K562 (cell line): ENCODE data around the gene TCF12. TPM values are rescaled to one million over a fixed set of nuclear protein-coding genes. Genes with fewer than 3 reads are reported as not detected.
A peak's percentile ranks its signal among the peaks of the same experiment; 100 is the strongest.

ENCODE experiments used
- ADNP ChIP-seq: fragments of 200-800 bp; sonication (Bioruptor generic); IDR thresholded peaks from 2 replicates; pipeline ENCODE4 v1.6.1; 2016; ENCODE audit warnings: missing genetic modification characterization, missing compliant biosample characterization
- AFF1 ChIP-seq, 2 experiments: fragments of 450-650 bp; IDR thresholded peaks; 2 replicates each; pipeline ENCODE4 v1.6.1; 2018; ENCODE audit warnings: mild to moderate bottlenecking in 2 of 2, low read depth in 1 of 2; ENCODE audit not compliant: partially characterized antibody in 2 of 2
- ASH1L ChIP-seq: fragments of 450-650 bp; IDR thresholded peaks from 2 replicates; pipeline ENCODE4 v1.6.1; 2018; ENCODE audit warnings: borderline replicate concordance, mild to moderate bottlenecking, low read depth; ENCODE audit not compliant: partially characterized antibody
- ATF7 ChIP-seq: fragments of 450-650 bp; IDR thresholded peaks from 2 replicates; pipeline ENCODE4 v1.7.1; 2014; ENCODE audit warnings: mild to moderate bottlenecking, moderate library complexity
- BRD9 ChIP-seq: fragments of 450-650 bp; IDR thresholded peaks from 2 replicates; pipeline ENCODE4 v1.6.1; 2018; ENCODE audit warnings: low read depth; ENCODE audit not compliant: partially characterized antibody
- CGGBP1 ChIP-seq: fragments of 250-450 bp; sonication (Bioruptor Pico); IDR thresholded peaks from 2 replicates; pipeline ENCODE4 v1.9.0; 2021; ENCODE audit warnings: mild to moderate bottlenecking
- FIP1L1 ChIP-seq: fragments of 200-400 bp; formaldehyde crosslinking; IDR thresholded peaks from 2 replicates; pipeline ENCODE4 v1.6.1; 2018; ENCODE audit warnings: mild to moderate bottlenecking, low read depth, low read length; ENCODE audit not compliant: poor library complexity, severe bottlenecking
- FOXJ2 ChIP-seq: fragments of 200-800 bp; sonication (Bioruptor generic); IDR thresholded peaks from 2 replicates; pipeline ENCODE4 v1.6.1; 2016; ENCODE audit warnings: missing genetic modification characterization, missing compliant biosample characterization
- MTA1 ChIP-seq: fragments of 450-650 bp; IDR thresholded peaks from 2 replicates; pipeline ENCODE4 v1.6.1; 2017; ENCODE audit warnings: borderline replicate concordance
- OTX1 ChIP-seq: fragments of 450-650 bp; formaldehyde crosslinking; IDR thresholded peaks from 2 replicates; pipeline ENCODE4 v1.4.0; 2022; ENCODE audit warnings: mild to moderate bottlenecking
- PCBP2 ChIP-seq: fragments of 200-400 bp; formaldehyde crosslinking; IDR thresholded peaks from 2 replicates; pipeline ENCODE4 v1.6.1; 2018; ENCODE audit warnings: low read length, low read depth, mild to moderate bottlenecking, moderate library complexity; ENCODE audit not compliant: poor library complexity, severe bottlenecking
- PREB ChIP-seq: sonication (generic); formaldehyde crosslinking; IDR thresholded peaks from 2 replicates; pipeline ENCODE4 v1.8.1; 2023; ENCODE audit warnings: mild to moderate bottlenecking, missing genetic modification reagents
- RFX1 ChIP-seq: fragments of 450-650 bp; IDR thresholded peaks from 2 replicates; pipeline ENCODE4 v1.6.1; 2016; ENCODE audit warnings: mild to moderate bottlenecking, moderate library complexity
- SETDB1 ChIP-seq: IDR thresholded peaks from one replicate; pipeline ENCODE4 v1.6.1; 2012; ENCODE audit warnings: low read length, control low read depth, inconsistent platforms
- SMAD4 ChIP-seq: fragments of 250-450 bp; sonication (Bioruptor Pico); conservative IDR thresholded peaks from 2 replicates; pipeline ENCODE4 v1.8.0; 2021; ENCODE audit warnings: inconsistent platforms, mild to moderate bottlenecking, moderate library complexity
- SMARCE1 ChIP-seq: fragments of 450-650 bp; IDR thresholded peaks from 2 replicates; pipeline ENCODE4 v1.7.1; 2016; ENCODE audit warnings: mild to moderate bottlenecking
- TARDBP ChIP-seq: fragments of 450-650 bp; IDR thresholded peaks from 2 replicates; pipeline ENCODE4 v1.6.1; 2016
- XRCC3 ChIP-seq: fragments of 450-650 bp; IDR thresholded peaks from 2 replicates; pipeline ENCODE4 v1.6.1; 2017; ENCODE audit warnings: mild to moderate bottlenecking, moderate library complexity
- ZEB2 ChIP-seq: fragments of 450-650 bp; IDR thresholded peaks from 2 replicates; pipeline ENCODE4 v1.6.1; 2016
- ZSCAN29 ChIP-seq: fragments of 450-650 bp; IDR thresholded peaks from 2 replicates; pipeline ENCODE4 v1.6.1; 2017
- polyA plus RNA-seq, 8 experiments: library from polyadenylated mRNA; depleted of rRNA in 4 of 8; stranded (reverse) in 5 of 8; unstranded in 3 of 8; fragments of >200 nt; fragmentation: Nextera tagmentation in 2 of 8; fragmentation: Illumina TruSeq in 1 of 8; extraction: Ambion mirVana in 2 of 8; extraction: Trizol in 1 of 8; gene quantifications; 2 replicates each; pipeline versions ENCODE4 v1.2.1 to v1.2.3, GENCODE V29; 2011 to 2014; ENCODE audit warnings: inconsistent platforms in 1 of 8, missing spikeins in 1 of 8
- total RNA-seq, 7 experiments: library from RNA; depleted of rRNA in 6 of 7; stranded (reverse); fragments of >200 nt in 6 of 7; fragmentation: Illumina TruSeq in 2 of 7; extraction: Trizol in 2 of 7; gene quantifications; 2 replicates each; pipeline versions ENCODE4 v1.2.1 to v1.2.3, GENCODE V29; 2011 to 2021; ENCODE audit warnings: low replicate concordance in 1 of 7

Gene TCF12
- total and polyA plus RNA-seq, 9 of the 15 experiments (the other 6 are each of a cell fraction or from before 2014, with no cell fraction given), result 10.5 to 132 (median 52.9) TPM

- no peak for TF ChIP-seq AFF1 (IDR thresholded peaks at IDR 0.05; ENCODE audit: low read depth in 1 of 2, partially characterized antibody in 2 of 2)
- TF ChIP-seq FOXJ2 (tag), result no peak; the same call in 1 of the 2 replicates
- TF ChIP-seq PREB (CRISPR knock-in tag), result no peak
- TF ChIP-seq TARDBP, result peak; percentile 56; the same call in 1 of the 2 replicates
- TF ChIP-seq ZSCAN29, result no peak
- TF ChIP-seq FIP1L1, result peak; percentile 67
- no peak for TF ChIP-seq PCBP2
- TF ChIP-seq SMARCE1, result no peak
- TF ChIP-seq ATF7, result peak; percentile 92
- TF ChIP-seq CGGBP1 (CRISPR knock-in tag), result peak; percentile 71
- TF ChIP-seq SETDB1, result no peak
- no peak for TF ChIP-seq ASH1L
- no peak; the same call in none of the 2 replicates for TF ChIP-seq OTX1 (CRISPR knock-in tag)
- no peak for TF ChIP-seq ADNP (tag)
- peak; percentile 96 for TF ChIP-seq SMAD4 (CRISPR knock-in tag)
- TF ChIP-seq XRCC3, result no peak
- TF ChIP-seq RFX1, result peak; percentile 63
- TF ChIP-seq ZEB2, result peak; percentile 62; the same call in 1 of the 2 replicates
- TF ChIP-seq BRD9, result peak; percentile 29
- TF ChIP-seq MTA1, result no peak
Observed at GRCh38 chr15:56886932-56887781, 31.3 kb upstream of the TCF12 start (continued).
